K562 (cell line): ENCODE measurements around the gene DCAF6. TPM values are rescaled to one million over a fixed set of nuclear protein-coding genes. Genes with fewer than 3 reads are reported as not detected.

Source experiments
- ATF7 ChIP-seq: fragments of 450-650 bp; IDR thresholded peaks from 2 replicates; pipeline ENCODE4 v1.7.1; 2014; ENCODE audit warnings: mild to moderate bottlenecking, moderate library complexity
- ETS2 ChIP-seq: IDR thresholded peaks from 2 replicates; pipeline ENCODE4 v1.6.1; 2016; ENCODE audit warnings: borderline replicate concordance, missing genetic modification characterization, mild to moderate bottlenecking, moderate library complexity, missing compliant biosample characterization; ENCODE audit not compliant: poor library complexity, severe bottlenecking
- ETV6 ChIP-seq, 3 experiments: fragments of 150-350 bp in 1 of 3; sonication (generic) in 1 of 3; formaldehyde crosslinking in 1 of 3; IDR thresholded peaks; 2 replicates each; pipeline versions ENCODE4 v1.6.1 to v1.8.0; 2014 to 2022; ENCODE audit warnings: borderline replicate concordance in 2 of 3, low read depth in 2 of 3, antibody characterized with exemption in 1 of 3, low read length in 1 of 3, mild to moderate bottlenecking in 1 of 3, missing genetic modification reagents in 1 of 3
- FOXK2 ChIP-seq, 2 experiments: fragments of 450-650 bp; IDR thresholded peaks in 1 of 2; conservative IDR thresholded peaks in 1 of 2; 2 replicates each; pipeline ENCODE4 v1.6.1; 2016; ENCODE audit warnings: low read depth in 2 of 2, mild to moderate bottlenecking in 1 of 2
- GATAD2B ChIP-seq: fragments of 450-650 bp; IDR thresholded peaks from 2 replicates; pipeline ENCODE4 v1.6.1; 2017; ENCODE audit warnings: mild to moderate bottlenecking, borderline replicate concordance
- HNRNPUL1 ChIP-seq: fragments of 200-400 bp; formaldehyde crosslinking; IDR thresholded peaks from 2 replicates; pipeline ENCODE4 v1.6.1; 2017; ENCODE audit warnings: low read length
- KLF16 ChIP-seq: IDR thresholded peaks from 2 replicates; pipeline ENCODE4 v1.6.1; 2016; ENCODE audit warnings: antibody characterized with exemption
- MYC ChIP-seq, 2 experiments: fragments of 250-450 bp in 1 of 2; sonication (Bioruptor Pico) in 1 of 2; IDR thresholded peaks; 2 replicates each; pipeline versions ENCODE4 v1.5.1 to v1.6.1; 2012 to 2021; ENCODE audit warnings: low read depth in 2 of 2, borderline replicate concordance in 1 of 2, improper control_type of control experiment in 1 of 2, low read length in 1 of 2, mild to moderate bottlenecking in 1 of 2, moderate library complexity in 1 of 2
- SIRT6 ChIP-seq: IDR thresholded peaks from one replicate; pipeline ENCODE4 v1.6.1; 2012; ENCODE audit warnings: low read depth, mild to moderate bottlenecking, control low read depth, inconsistent platforms, low read length, moderate library complexity
- TAF9B ChIP-seq: fragments of 450-650 bp; IDR thresholded peaks from 2 replicates; pipeline ENCODE4 v1.6.1; 2018; ENCODE audit warnings: mild to moderate bottlenecking; ENCODE audit not compliant: partially characterized antibody
- TEAD2 ChIP-seq: fragments of 450-650 bp; IDR thresholded peaks from 2 replicates; pipeline ENCODE4 v1.6.1; 2016; ENCODE audit warnings: missing genetic modification characterization, control low read depth, missing compliant biosample characterization
- ZNF586 ChIP-seq: fragments of 450-650 bp; formaldehyde crosslinking; conservative IDR thresholded peaks from 2 replicates; pipeline ENCODE4 v1.4.0; 2020; ENCODE audit warnings: mild to moderate bottlenecking, moderate library complexity
- ZNF668 ChIP-seq: fragments of 250-450 bp; sonication (Bioruptor Pico); IDR thresholded peaks from 2 replicates; pipeline ENCODE4 v1.8.0; 2022; ENCODE audit warnings: mild to moderate bottlenecking, inconsistent platforms
- polyA plus RNA-seq, 8 experiments: library from polyadenylated mRNA; depleted of rRNA in 4 of 8; stranded (reverse) in 5 of 8; unstranded in 3 of 8; fragments of >200 nt; fragmentation: Nextera tagmentation in 2 of 8; fragmentation: Illumina TruSeq in 1 of 8; extraction: Ambion mirVana in 2 of 8; extraction: Trizol in 1 of 8; gene quantifications; 2 replicates each; pipeline versions ENCODE4 v1.2.1 to v1.2.3, GENCODE V29; 2011 to 2014; ENCODE audit warnings: inconsistent platforms in 1 of 8, missing spikeins in 1 of 8
- total RNA-seq, 7 experiments: library from RNA; depleted of rRNA in 6 of 7; stranded (reverse); fragments of >200 nt in 6 of 7; fragmentation: Illumina TruSeq in 2 of 7; extraction: Trizol in 2 of 7; gene quantifications; 2 replicates each; pipeline versions ENCODE4 v1.2.1 to v1.2.3, GENCODE V29; 2011 to 2021; ENCODE audit warnings: low replicate concordance in 1 of 7
- TF ChIP-seq, protein P1 (sequence below), 2 experiments: fragments of 450-650 bp in 1 of 2; IDR thresholded peaks; 2 replicates each; pipeline ENCODE4 v1.6.1; 2011 to 2017; ENCODE audit warnings: low read depth in 2 of 2, antibody characterized with exemption in 1 of 2, borderline replicate concordance in 1 of 2, low read length in 1 of 2, mild to moderate bottlenecking in 1 of 2, mixed read lengths in 1 of 2; ENCODE audit not compliant: control insufficient read depth in 1 of 2
- TF ChIP-seq, protein P2 (sequence below): sonication (generic); formaldehyde crosslinking; IDR thresholded peaks from 2 replicates; pipeline ENCODE4 v1.8.1; 2022; ENCODE audit warnings: missing genetic modification reagents
- TF ChIP-seq, protein P3 (sequence below): fragments of 250-450 bp; sonication (Bioruptor Pico); IDR thresholded peaks from 2 replicates; pipeline ENCODE4 v1.4.0; 2020; ENCODE audit warnings: borderline replicate concordance
- TF ChIP-seq, protein P4 (sequence below): fragments of 250-450 bp; sonication (Bioruptor Pico); IDR thresholded peaks from 2 replicates; pipeline ENCODE4 v1.4.0; 2020; ENCODE audit warnings: mild to moderate bottlenecking

DCAF6 gene
- total and polyA plus RNA-seq, 9 of the 15 experiments (the other 6 are each of a cell fraction or from before 2014, with no cell fraction given): 19.1 to 102 (median 46.3) TPM

DNA sequence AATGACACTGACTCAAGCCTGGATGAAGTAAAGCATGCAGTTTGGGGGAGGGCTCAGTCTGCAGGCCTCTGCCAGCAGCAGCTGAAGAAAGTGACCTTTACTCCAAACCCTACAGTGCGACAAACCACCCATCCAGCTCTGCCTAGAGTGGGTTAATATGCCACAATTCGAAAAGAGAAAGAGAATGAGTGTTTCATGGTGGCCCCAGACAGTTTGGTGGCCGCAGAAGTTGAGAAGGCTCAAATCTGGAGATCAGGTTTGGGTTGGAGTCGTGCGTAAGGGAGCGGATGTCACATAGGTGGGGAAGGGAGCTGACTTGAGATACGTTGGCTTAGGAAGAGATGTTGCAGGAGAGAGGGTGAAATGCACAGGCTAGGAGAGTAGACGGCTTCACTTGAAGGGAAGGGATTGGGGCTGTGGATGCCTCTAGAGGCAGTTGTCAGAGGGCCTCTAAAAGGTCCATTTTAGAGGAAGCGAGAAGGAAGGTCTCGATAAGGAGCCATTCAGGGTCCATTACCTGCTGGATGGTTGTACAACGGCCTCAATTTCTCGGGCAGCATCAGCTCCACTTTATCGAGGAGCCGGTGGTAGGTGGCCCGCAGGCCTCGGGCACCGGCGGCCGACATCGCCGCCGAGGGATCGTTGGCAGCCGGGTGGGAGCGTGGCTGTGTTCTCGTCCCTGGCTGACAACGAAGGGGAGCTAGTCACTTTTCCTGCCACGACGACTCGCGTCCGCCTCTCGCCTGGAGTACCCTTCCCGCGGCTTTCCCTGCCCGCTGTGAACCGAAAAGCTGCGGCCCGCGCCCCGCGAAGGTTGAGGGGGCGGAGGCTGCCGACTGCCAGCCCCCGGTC, 1.0 kb upstream of the DCAF6 start (continued):
- TF ChIP-seq ZNF586 (CRISPR knock-in tag): no peak
- TF ChIP-seq GATAD2B: no peak
- no peak for TF ChIP-seq KLF16
- TF ChIP-seq, protein P1, sequence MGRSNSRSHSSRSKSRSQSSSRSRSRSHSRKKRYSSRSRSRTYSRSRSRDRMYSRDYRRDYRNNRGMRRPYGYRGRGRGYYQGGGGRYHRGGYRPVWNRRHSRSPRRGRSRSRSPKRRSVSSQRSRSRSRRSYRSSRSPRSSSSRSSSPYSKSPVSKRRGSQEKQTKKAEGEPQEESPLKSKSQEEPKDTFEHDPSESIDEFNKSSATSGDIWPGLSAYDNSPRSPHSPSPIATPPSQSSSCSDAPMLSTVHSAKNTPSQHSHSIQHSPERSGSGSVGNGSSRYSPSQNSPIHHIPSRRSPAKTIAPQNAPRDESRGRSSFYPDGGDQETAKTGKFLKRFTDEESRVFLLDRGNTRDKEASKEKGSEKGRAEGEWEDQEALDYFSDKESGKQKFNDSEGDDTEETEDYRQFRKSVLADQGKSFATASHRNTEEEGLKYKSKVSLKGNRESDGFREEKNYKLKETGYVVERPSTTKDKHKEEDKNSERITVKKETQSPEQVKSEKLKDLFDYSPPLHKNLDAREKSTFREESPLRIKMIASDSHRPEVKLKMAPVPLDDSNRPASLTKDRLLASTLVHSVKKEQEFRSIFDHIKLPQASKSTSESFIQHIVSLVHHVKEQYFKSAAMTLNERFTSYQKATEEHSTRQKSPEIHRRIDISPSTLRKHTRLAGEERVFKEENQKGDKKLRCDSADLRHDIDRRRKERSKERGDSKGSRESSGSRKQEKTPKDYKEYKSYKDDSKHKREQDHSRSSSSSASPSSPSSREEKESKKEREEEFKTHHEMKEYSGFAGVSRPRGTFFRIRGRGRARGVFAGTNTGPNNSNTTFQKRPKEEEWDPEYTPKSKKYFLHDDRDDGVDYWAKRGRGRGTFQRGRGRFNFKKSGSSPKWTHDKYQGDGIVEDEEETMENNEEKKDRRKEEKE (IDR thresholded peaks at IDR 0.05; ENCODE audit: borderline replicate concordance in 1 of 2, control insufficient read depth in 1 of 2, low read depth in 2 of 2, low read length in 1 of 2): no peak
- TF ChIP-seq, protein P2, sequence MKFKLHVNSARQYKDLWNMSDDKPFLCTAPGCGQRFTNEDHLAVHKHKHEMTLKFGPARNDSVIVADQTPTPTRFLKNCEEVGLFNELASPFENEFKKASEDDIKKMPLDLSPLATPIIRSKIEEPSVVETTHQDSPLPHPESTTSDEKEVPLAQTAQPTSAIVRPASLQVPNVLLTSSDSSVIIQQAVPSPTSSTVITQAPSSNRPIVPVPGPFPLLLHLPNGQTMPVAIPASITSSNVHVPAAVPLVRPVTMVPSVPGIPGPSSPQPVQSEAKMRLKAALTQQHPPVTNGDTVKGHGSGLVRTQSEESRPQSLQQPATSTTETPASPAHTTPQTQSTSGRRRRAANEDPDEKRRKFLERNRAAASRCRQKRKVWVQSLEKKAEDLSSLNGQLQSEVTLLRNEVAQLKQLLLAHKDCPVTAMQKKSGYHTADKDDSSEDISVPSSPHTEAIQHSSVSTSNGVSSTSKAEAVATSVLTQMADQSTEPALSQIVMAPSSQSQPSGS (CRISPR knock-in tag): no peak
- TF ChIP-seq SIRT6: no peak
- no peak for TF ChIP-seq ETS2
- TF ChIP-seq ZNF668: no peak
- TF ChIP-seq HNRNPUL1: no peak
- no peak for TF ChIP-seq TEAD2
- TF ChIP-seq MYC (IDR thresholded peaks at IDR 0.05; ENCODE audit: low read depth, low read length): no peak
- peak; percentile 55; the same call in 1 of the 2 replicates for TF ChIP-seq MYC (CRISPR knock-in tag; IDR thresholded peaks at IDR 0.05; ENCODE audit: borderline replicate concordance, low read depth)
- 0 out of 4 replicates have a peak, but pooled peaks of 1 of the 2 experiments have one; percentile 2 for TF ChIP-seq FOXK2 (conservative IDR thresholded peaks at IDR 0.05 in 1 of 2, IDR thresholded peaks at IDR 0.05 in 1 of 2; ENCODE audit: low read depth in 2 of 2)
- TF ChIP-seq, protein P3, sequence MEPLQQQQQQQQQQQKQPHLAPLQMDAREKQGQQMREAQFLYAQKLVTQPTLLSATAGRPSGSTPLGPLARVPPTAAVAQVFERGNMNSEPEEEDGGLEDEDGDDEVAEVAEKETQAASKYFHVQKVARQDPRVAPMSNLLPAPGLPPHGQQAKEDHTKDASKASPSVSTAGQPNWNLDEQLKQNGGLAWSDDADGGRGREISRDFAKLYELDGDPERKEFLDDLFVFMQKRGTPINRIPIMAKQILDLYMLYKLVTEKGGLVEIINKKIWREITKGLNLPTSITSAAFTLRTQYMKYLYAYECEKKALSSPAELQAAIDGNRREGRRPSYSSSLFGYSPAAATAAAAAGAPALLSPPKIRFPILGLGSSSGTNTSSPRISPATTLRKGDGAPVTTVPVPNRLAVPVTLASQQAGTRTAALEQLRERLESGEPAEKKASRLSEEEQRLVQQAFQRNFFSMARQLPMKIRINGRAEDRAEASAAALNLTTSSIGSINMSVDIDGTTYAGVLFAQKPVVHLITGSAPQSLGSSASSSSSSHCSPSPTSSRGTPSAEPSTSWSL (CRISPR knock-in tag): peak; percentile 82; the same call in 1 of the 2 replicates
- no peak for TF ChIP-seq TAF9B
- TF ChIP-seq ETV6 (IDR thresholded peaks at IDR 0.05; ENCODE audit: borderline replicate concordance in 1 of 2, low read depth in 2 of 2, low read length in 1 of 2): no peak; a peak in 1 of 4 replicates
- TF ChIP-seq ETV6 (CRISPR knock-in tag; IDR thresholded peaks at IDR 0.05; ENCODE audit: borderline replicate concordance): peak; percentile 86; the same call in 1 of the 2 replicates
- no peak for TF ChIP-seq ATF7
- TF ChIP-seq, protein P4, sequence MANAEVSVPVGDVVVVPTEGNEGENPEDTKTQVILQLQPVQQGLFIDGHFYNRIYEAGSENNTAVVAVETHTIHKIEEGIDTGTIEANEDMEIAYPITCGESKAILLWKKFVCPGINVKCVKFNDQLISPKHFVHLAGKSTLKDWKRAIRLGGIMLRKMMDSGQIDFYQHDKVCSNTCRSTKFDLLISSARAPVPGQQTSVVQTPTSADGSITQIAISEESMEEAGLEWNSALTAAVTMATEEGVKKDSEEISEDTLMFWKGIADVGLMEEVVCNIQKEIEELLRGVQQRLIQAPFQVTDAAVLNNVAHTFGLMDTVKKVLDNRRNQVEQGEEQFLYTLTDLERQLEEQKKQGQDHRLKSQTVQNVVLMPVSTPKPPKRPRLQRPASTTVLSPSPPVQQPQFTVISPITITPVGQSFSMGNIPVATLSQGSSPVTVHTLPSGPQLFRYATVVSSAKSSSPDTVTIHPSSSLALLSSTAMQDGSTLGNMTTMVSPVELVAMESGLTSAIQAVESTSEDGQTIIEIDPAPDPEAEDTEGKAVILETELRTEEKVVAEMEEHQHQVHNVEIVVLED (CRISPR knock-in tag): no peak
